H1 (cell line): Measurements from ENCODE around the gene MEI1. TPM values are rescaled to one million over a fixed set of nuclear protein-coding genes. Genes with fewer than 3 reads are reported as not detected.

Experiments
- CTCF ChIA-PET: fragments of 300-600 bp; sonication (Branson Sonifier 250); formaldehyde crosslinking; loops from one replicate; lab custom pipeline; 2021; ENCODE audit not compliant: partially characterized antibody; lab: Charles Lee
- POLR2A ChIA-PET: fragments of 300-600 bp; sonication (Branson Sonifier 250); formaldehyde crosslinking; loops from one replicate; lab custom pipeline; 2021; ENCODE audit warnings: inconsistent platforms; ENCODE audit not compliant: partially characterized antibody; lab: Charles Lee
- DNase-seq, 2 experiments: peaks; one replicate each; pipeline versions ENCODE4 v3.0.0 to v3.0.0-alpha.2; 2010 to 2022; ENCODE audit warnings: low spot score in 2 of 2, low read depth in 1 of 2, mixed read lengths in 1 of 2
- FAIRE-seq: peaks from 2 replicates; lab custom pipeline; 2011; peaks lifted over from hg19 to GRCh38; lab: Jason Lieb, UNC
- H2AFZ ChIP-seq: 2 replicates; pipeline ENCODE4 v1.8.1; 2012; ENCODE audit warnings: low read length, inconsistent platforms
- H2AK5ac ChIP-seq: 2 replicates; pipeline ENCODE4 v1.6.1; 2013; ENCODE audit warnings: low read depth, low read length
- H2BK120ac ChIP-seq: replicated peaks from 2 replicates; pipeline ENCODE3; 2013; ENCODE audit warnings: low read depth, low read length, inconsistent platforms
- H2BK12ac ChIP-seq: 2 replicates; pipeline ENCODE4 v1.6.1; 2013; ENCODE audit warnings: low read depth, low read length
- H2BK15ac ChIP-seq: 2 replicates; pipeline ENCODE4 v1.6.1; 2013; ENCODE audit warnings: low read length
- H2BK20ac ChIP-seq: 2 replicates; pipeline ENCODE4 v1.6.1; 2013; ENCODE audit warnings: low read length
- H2BK5ac ChIP-seq: 2 replicates; pipeline ENCODE4 v1.6.1; 2013; ENCODE audit warnings: low read depth, low read length
- H3K14ac ChIP-seq: 2 replicates; pipeline ENCODE4 v1.6.1; 2013; ENCODE audit warnings: inconsistent platforms; ENCODE audit not compliant: insufficient read length
- H3K18ac ChIP-seq: 2 replicates; pipeline ENCODE4 v1.6.1; 2013; ENCODE audit warnings: low read length; ENCODE audit errors: extremely low read depth
- H3K23ac ChIP-seq: 2 replicates; pipeline ENCODE4 v1.6.1; 2013; ENCODE audit warnings: inconsistent platforms; ENCODE audit not compliant: insufficient read length
- H3K23me2 ChIP-seq: 2 replicates; pipeline ENCODE4 v1.6.1; 2013; ENCODE audit warnings: low read depth, low read length
- H3K27ac ChIP-seq: 2 replicates; pipeline ENCODE4 v1.6.1; 2011; ENCODE audit warnings: low read depth, low read length, inconsistent platforms
- H3K27me3 ChIP-seq, 4 experiments: replicated peaks in 1 of 4; 1 replicate in 1 of 4; 2 replicates in 3 of 4; pipeline versions ENCODE4 v1.6.1 to v1.8.1; 2011 to 2013; ENCODE audit warnings: low read length in 3 of 4, mild to moderate bottlenecking in 3 of 4, inconsistent platforms in 2 of 4, mixed read lengths in 2 of 4, moderate library complexity in 1 of 4; ENCODE audit not compliant: control insufficient read depth in 3 of 4, insufficient read depth in 3 of 4; ENCODE audit errors: extremely low read depth in 1 of 4
- H3K36me3 ChIP-seq, 4 experiments: 2 replicates each; pipeline versions ENCODE4 v1.6.1 to v1.8.1; 2011 to 2013; ENCODE audit warnings: mild to moderate bottlenecking in 4 of 4, low read length in 3 of 4, moderate library complexity in 2 of 4, control low read depth in 1 of 4, inconsistent platforms in 1 of 4; ENCODE audit not compliant: insufficient read depth in 4 of 4, control insufficient read depth in 2 of 4
- H3K4ac ChIP-seq: replicated peaks from 2 replicates; pipeline ENCODE3; 2013; ENCODE audit warnings: low read length, low read depth, mixed read lengths, inconsistent platforms; ENCODE audit not compliant: insufficient read length
- H3K4me1 ChIP-seq, 4 experiments: replicated peaks in 1 of 4; 1 replicate in 1 of 4; 2 replicates in 3 of 4; pipeline versions ENCODE4 v1.6.1 to v1.8.1; 2011 to 2013; ENCODE audit warnings: low read length in 3 of 4, inconsistent platforms in 2 of 4, mixed read lengths in 1 of 4; ENCODE audit not compliant: insufficient read depth in 4 of 4, control insufficient read depth in 3 of 4
- H3K4me2 ChIP-seq, 2 experiments: 2 replicates each; pipeline versions ENCODE4 v1.6.1 to v1.8.1; 2011 to 2013; ENCODE audit warnings: low read depth in 2 of 2, low read length in 2 of 2, control low read depth in 1 of 2, inconsistent platforms in 1 of 2, mild to moderate bottlenecking in 1 of 2; ENCODE audit not compliant: insufficient read depth in 1 of 2
- H3K4me3 ChIP-seq, 4 experiments: fragments of 200-600, 300-600 bp in 1 of 4; sonication (generic), shearing (Covaris generic), sonication (Bioruptor Twin) in 1 of 4; 2 replicates each; pipeline versions ENCODE4 v1.5.1 to v1.8.1; 2011 to 2016; ENCODE audit warnings: low read length in 4 of 4, low read depth in 3 of 4, control low read depth in 2 of 4, inconsistent platforms in 2 of 4, mild to moderate bottlenecking in 2 of 4, mixed read lengths in 1 of 4, moderate library complexity in 1 of 4; ENCODE audit not compliant: insufficient read depth in 2 of 4; ENCODE audit errors: extremely low read depth in 1 of 4
- H3K56ac ChIP-seq: replicated peaks from 2 replicates; pipeline ENCODE3; 2013; ENCODE audit warnings: low read depth, mild to moderate bottlenecking, mixed read lengths, low read length, inconsistent platforms; ENCODE audit not compliant: insufficient read length
- H3K79me1 ChIP-seq: 2 replicates; pipeline ENCODE4 v1.6.1; 2013; ENCODE audit warnings: low read depth, low read length, control low read depth
- H3K79me2 ChIP-seq, 2 experiments: 2 replicates each; pipeline versions ENCODE4 v1.6.1 to v1.8.1; 2012 to 2013; ENCODE audit warnings: low read length in 2 of 2, mild to moderate bottlenecking in 2 of 2, inconsistent platforms in 1 of 2; ENCODE audit not compliant: insufficient read depth in 2 of 2, control insufficient read depth in 1 of 2
- H3K9ac ChIP-seq, 4 experiments: replicated peaks in 1 of 4; 1 replicate in 1 of 4; 2 replicates in 3 of 4; pipeline versions ENCODE4 v1.6.1 to v1.8.1; 2011 to 2013; ENCODE audit warnings: low read depth in 3 of 4, low read length in 3 of 4, control low read depth in 2 of 4, mild to moderate bottlenecking in 2 of 4, moderate library complexity in 2 of 4, inconsistent platforms in 1 of 4; ENCODE audit errors: extremely low read depth in 1 of 4
- H3K9me3 ChIP-seq, 2 experiments: 2 replicates each; pipeline versions ENCODE4 v1.6.1 to v1.8.1; 2012 to 2013; ENCODE audit warnings: mild to moderate bottlenecking in 2 of 2, moderate library complexity in 2 of 2, control low read depth in 1 of 2, inconsistent platforms in 1 of 2, low read depth in 1 of 2, low read length in 1 of 2, mixed read lengths in 1 of 2; ENCODE audit not compliant: insufficient read depth in 2 of 2
- H4K20me1 ChIP-seq, 2 experiments: replicated peaks in 1 of 2; 2 replicates each; pipeline versions ENCODE3 to v1.8.1; 2011 to 2013; ENCODE audit warnings: inconsistent platforms in 2 of 2, low read length in 2 of 2, mild to moderate bottlenecking in 1 of 2; ENCODE audit not compliant: insufficient read depth in 2 of 2, control insufficient read depth in 1 of 2
- H4K5ac ChIP-seq: 2 replicates; pipeline ENCODE4 v1.6.1; 2013; ENCODE audit warnings: low read length, low read depth, mixed read lengths, inconsistent platforms; ENCODE audit not compliant: insufficient read length
- H4K8ac ChIP-seq: 2 replicates; pipeline ENCODE4 v1.8.0; 2013; ENCODE audit warnings: mild to moderate bottlenecking, moderate library complexity, low read length, inconsistent platforms; ENCODE audit not compliant: insufficient read depth; ENCODE audit errors: extremely low read depth
- H4K91ac ChIP-seq: replicated peaks from 2 replicates; pipeline ENCODE3; 2013; ENCODE audit warnings: low read length, mixed read lengths, inconsistent platforms; ENCODE audit not compliant: insufficient read length
- CBX5 ChIP-seq: fragments of 300-800, 300-1000 bp; sonication (generic); IDR thresholded peaks from 2 replicates; pipeline ENCODE4 v1.7.1; 2016; ENCODE audit warnings: antibody characterized with exemption, low read length, low read depth
- POLR2AphosphoS5 ChIP-seq: IDR thresholded peaks from 2 replicates; pipeline ENCODE4 v1.6.1; 2011; ENCODE audit warnings: low read depth, low read length
- RXRA ChIP-seq: IDR thresholded peaks from 2 replicates; pipeline ENCODE4 v1.6.1; 2011; ENCODE audit warnings: low read depth, mild to moderate bottlenecking, low read length, moderate library complexity; ENCODE audit not compliant: insufficient read depth
- YY1 ChIP-seq: IDR thresholded peaks from 2 replicates; pipeline ENCODE4 v1.6.1; 2011; ENCODE audit warnings: low read depth, mild to moderate bottlenecking, low read length
- WGBS, 2 experiments: shearing (Covaris generic) in 1 of 2; methylation state at CpG; one replicate each; pipeline versions ENCODE4 v1.1.6 to v1.1.7; 2013 to 2015; ENCODE audit warnings: low lambda C conversion rate in 2 of 2, mixed read lengths in 2 of 2, inconsistent platforms in 1 of 2, low coverage in 1 of 2, missing lambda C conversion rate in 1 of 2; ENCODE audit not compliant: insufficient replicate concordance in 2 of 2, insufficient coverage in 1 of 2, insufficient read length in 1 of 2; ENCODE audit errors: extremely low coverage in 1 of 2, missing lambda C conversion rate in 1 of 2; 5-methylcytosine and 5-hydroxymethylcytosine counted together
- polyA plus RNA-seq, 7 experiments: library from polyadenylated mRNA; depleted of rRNA in 3 of 7; stranded (reverse) in 5 of 7; unstranded in 2 of 7; fragments of >200 nt in 5 of 7; fragments of 200-250 nt in 2 of 7; gene quantifications; 1 replicate in 5 of 7; 2 replicates in 1 of 7; 4 replicates in 1 of 7; pipeline versions ENCODE4 v1.2.1 to v1.2.3, GENCODE V29; 2011 to 2013; ENCODE audit warnings: missing spikeins in 2 of 7, mixed read lengths in 2 of 7
- total RNA-seq: library from RNA; stranded (reverse); fragmentation: NEBNext Ultra II Directional; extraction: Animal tissue kit (Norgen Biotek cat#: 25700); gene quantifications from 2 replicates; pipeline ENCODE4 v1.2.1, GENCODE V29; 2021
- TF ChIP-seq, protein P1 (sequence below): IDR thresholded peaks from 2 replicates; pipeline ENCODE4 v1.6.1; 2011; ENCODE audit warnings: low read length, improper control_type of control experiment
- TF ChIP-seq, protein P2 (sequence below): IDR thresholded peaks from 2 replicates; pipeline ENCODE4 v1.6.1; 2012; ENCODE audit warnings: low read length, inconsistent platforms
- TF ChIP-seq, protein P3 (sequence below): IDR thresholded peaks from 2 replicates; pipeline ENCODE4 v1.6.1; 2012; ENCODE audit warnings: inconsistent platforms

Gene MEI1
- total and polyA plus RNA-seq, 2 of the 8 experiments (the other 6 are each of a cell fraction or from before 2014, with no cell fraction given) = 0.27 to 0.54 TPM

DNA sequence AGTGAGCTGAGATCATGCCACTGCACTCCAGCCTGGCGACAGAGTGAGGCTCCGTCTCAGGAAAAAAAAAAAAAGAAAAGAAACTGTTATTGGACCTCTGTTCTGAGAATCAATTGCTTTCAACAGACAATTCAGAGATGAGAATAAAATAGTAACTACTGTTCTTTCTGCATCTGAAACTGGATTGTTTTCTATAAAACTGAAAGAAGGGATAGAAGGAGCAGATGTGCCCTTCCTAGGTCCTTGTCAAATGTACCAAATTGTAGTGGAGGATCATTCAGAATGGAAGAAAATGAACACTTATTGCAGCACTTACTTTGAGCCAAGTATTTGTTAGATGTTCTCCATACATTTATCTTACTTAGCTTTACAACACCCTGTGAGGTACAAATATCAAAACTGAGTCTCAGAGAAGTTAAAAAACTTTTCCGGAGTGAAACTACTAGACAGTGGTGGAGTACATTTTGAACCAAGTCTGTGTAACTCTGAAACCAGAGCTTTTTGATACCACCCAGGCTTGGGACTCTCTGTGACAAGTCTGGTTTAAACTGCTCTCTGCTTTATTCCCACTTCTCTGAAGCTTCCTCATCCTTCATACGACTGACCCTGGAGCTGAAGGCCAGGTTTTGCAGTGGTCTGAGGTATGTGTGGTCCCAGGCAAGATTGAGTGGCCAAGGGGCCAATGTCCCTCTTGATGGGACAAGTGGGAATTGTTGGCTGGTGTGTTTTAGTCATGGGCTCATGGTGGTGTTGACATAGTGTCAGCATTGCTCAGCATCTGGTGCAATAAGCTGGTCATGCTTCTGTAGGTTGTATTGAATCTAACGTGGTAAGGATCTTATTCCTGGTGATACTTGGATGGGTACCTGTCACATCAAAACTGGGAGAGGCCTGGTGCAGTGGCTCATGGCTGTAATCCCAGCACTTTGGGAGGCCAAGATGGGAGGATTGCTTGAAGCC lies 53.0 kb downstream of the MEI1 start:
- Histone ChIP-seq H3K18ac (no peak overlapping the region), H4K20me1 (no peaks in the 10 kb centered on the region), H4K91ac (no peak overlapping the region), H3K4me3 (no peak overlapping the region), H3K56ac (no peak overlapping the region), H3K36me3 (no peaks in the 10 kb centered on the region), H3K23me2 (no peaks in the 10 kb centered on the region), H3K79me1 (no peaks in the 10 kb centered on the region), H3K4ac (no peak overlapping the region), H3K14ac (no peak overlapping the region), H2BK12ac (no peak overlapping the region), H3K9ac (no peak overlapping the region; a peak in 1 of 7 replicates), H2BK5ac (no peak overlapping the region), H3K4me1 (peaks cover 0 to 7% (median 4%) of the 10 kb centered on the region in 4 experiments; a peak in 5 of 7 replicates), H4K5ac (no peak overlapping the region), H2BK15ac (no peak overlapping the region), H3K79me2 (no peaks in the 10 kb centered on the region), H3K9me3 (no peaks in the 10 kb centered on the region), H4K8ac (no peak overlapping the region), H3K27me3 (no peaks in the 10 kb centered on the region; a peak in 2 of 7 replicates), H2BK120ac (no peak overlapping the region), H2AFZ (no peak overlapping the region), H2BK20ac (no peak overlapping the region), H3K4me2 (no peak overlapping the region), H3K23ac (no peak overlapping the region), H2AK5ac (no peak overlapping the region), H3K27ac (no peak overlapping the region)
- FAIRE-seq (no peak), DNase-seq (no peak)
- CTCF ChIA-PET = interaction anchor here (0.6 to 4.0 kb wide), 8 partner anchors 9 to 100 kb away, joined by 3 to 17 read pairs (median 4); partner anchors contain the start of gene MEI1
- WGBS, 2 experiments = 91% methylated on average over 3 of the region's 5 CpGs; no CpG with 5 or more reads in 1 of the 2 experiments
- POLR2A ChIA-PET = interaction anchor here (0.9 to 1.8 kb wide), 3 partner anchors 27 to 88 kb away, joined by 3 to 4 read pairs (median 3); no protein-coding TSS in a partner anchor
- TF ChIP-seq, protein P1, sequence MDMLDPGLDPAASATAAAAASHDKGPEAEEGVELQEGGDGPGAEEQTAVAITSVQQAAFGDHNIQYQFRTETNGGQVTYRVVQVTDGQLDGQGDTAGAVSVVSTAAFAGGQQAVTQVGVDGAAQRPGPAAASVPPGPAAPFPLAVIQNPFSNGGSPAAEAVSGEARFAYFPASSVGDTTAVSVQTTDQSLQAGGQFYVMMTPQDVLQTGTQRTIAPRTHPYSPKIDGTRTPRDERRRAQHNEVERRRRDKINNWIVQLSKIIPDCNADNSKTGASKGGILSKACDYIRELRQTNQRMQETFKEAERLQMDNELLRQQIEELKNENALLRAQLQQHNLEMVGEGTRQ = no peak
- no peak for TF ChIP-seq POLR2AphosphoS5
- TF ChIP-seq, protein P2, sequence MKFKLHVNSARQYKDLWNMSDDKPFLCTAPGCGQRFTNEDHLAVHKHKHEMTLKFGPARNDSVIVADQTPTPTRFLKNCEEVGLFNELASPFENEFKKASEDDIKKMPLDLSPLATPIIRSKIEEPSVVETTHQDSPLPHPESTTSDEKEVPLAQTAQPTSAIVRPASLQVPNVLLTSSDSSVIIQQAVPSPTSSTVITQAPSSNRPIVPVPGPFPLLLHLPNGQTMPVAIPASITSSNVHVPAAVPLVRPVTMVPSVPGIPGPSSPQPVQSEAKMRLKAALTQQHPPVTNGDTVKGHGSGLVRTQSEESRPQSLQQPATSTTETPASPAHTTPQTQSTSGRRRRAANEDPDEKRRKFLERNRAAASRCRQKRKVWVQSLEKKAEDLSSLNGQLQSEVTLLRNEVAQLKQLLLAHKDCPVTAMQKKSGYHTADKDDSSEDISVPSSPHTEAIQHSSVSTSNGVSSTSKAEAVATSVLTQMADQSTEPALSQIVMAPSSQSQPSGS = no peak
- no peak for TF ChIP-seq RXRA
- TF ChIP-seq CBX5 = no peak
- TF ChIP-seq YY1 = no peak
- TF ChIP-seq, protein P3, sequence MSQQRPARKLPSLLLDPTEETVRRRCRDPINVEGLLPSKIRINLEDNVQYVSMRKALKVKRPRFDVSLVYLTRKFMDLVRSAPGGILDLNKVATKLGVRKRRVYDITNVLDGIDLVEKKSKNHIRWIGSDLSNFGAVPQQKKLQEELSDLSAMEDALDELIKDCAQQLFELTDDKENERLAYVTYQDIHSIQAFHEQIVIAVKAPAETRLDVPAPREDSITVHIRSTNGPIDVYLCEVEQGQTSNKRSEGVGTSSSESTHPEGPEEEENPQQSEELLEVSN = no peak
